GM18502 (cell line): ENCODE measurements around the gene CCR7.
"Not testable (repeated sequence)": the region's sequence is repeated elsewhere in the genome, so short reads cannot be mapped to it uniquely, and the experiment has no call there.

Experiments used
- ATAC-seq: cut with Tn5 transposase; IDR thresholded peaks from one replicate; pipeline ENCODE4 v1.9.1; 2021; ENCODE audit warnings: mild to moderate bottlenecking; ENCODE audit not compliant: unreplicated experiment, poor library complexity

CCR7 gene

GRCh38 chr17:40597556-40598300 is 32.5 kb upstream of the CCR7 start:
- no peak for ATAC-seq

GRCh38 chr17:40597156-40597555 is 31.9 kb upstream of the CCR7 start:
- no peak for ATAC-seq

GRCh38 chr17:40596261-40596919 is 31.1 kb upstream of the CCR7 start:
- ATAC-seq: no peak

- ATAC-seq: no peak
Measured at GRCh38 chr17:40590742-40591141, 25.5 kb upstream of the CCR7 start.

- no peak for ATAC-seq
Measured at GRCh38 chr17:40588552-40588951, 23.3 kb upstream of the CCR7 start.

- ATAC-seq: not testable (repeated sequence)
Measured at GRCh38 chr17:40586264-40586663, 21.0 kb upstream of the CCR7 start.

- not testable (repeated sequence) for ATAC-seq
Measured at GRCh38 chr17:40584950-40585349, 19.7 kb upstream of the CCR7 start.

- peak; percentile 84 for ATAC-seq
Measured at GRCh38 chr17:40582328-40582901, 17.1 kb upstream of the CCR7 start.

- no peak for ATAC-seq
Measured at GRCh38 chr17:40580140-40580539, 14.9 kb upstream of the CCR7 start.

GRCh38 chr17:40579471-40579870 is 14.2 kb upstream of the CCR7 start:
- ATAC-seq: no peak

GRCh38 chr17:40577611-40578065 is 12.4 kb upstream of the CCR7 start:
- peak; percentile 58 for ATAC-seq

- ATAC-seq: no peak
Measured at GRCh38 chr17:40576113-40576740, 11.0 kb upstream of the CCR7 start.

GRCh38 chr17:40574292-40574691 is 9.0 kb upstream of the CCR7 start:
- ATAC-seq: no peak

- ATAC-seq: not testable (repeated sequence)
Measured at GRCh38 chr17:40572245-40572993, 7.1 kb upstream of the CCR7 start.

- no peak for ATAC-seq
Measured at GRCh38 chr17:40568074-40568836, 3.0 kb upstream of the CCR7 start.

- no peak for ATAC-seq
Measured at GRCh38 chr17:40567377-40567776, 2.1 kb upstream of the CCR7 start.

GRCh38 chr17:40565769-40566409 is 617 bp upstream of the CCR7 start:
- no peak for ATAC-seq

GRCh38 chr17:40564195-40564882 is 933 bp downstream of the CCR7 start:
- no peak for ATAC-seq
